Activated CD8-positive, alpha-beta memory T cell treated with anti-CD3 and anti-CD28 coated beads, Interleukin-2, amount 10 ng/mL, durations not matched to agents 7 days and 5 days (primary cell): ENCODE data around the gene ANKRD66. TPM values are rescaled to one million over a fixed set of nuclear protein-coding genes. Genes with fewer than 3 reads are reported as not detected.
"Not testable (repeated sequence)": the region's sequence is repeated elsewhere in the genome, so short reads cannot be mapped to it uniquely, and the experiment has no call there.

Experiments
- ATAC-seq: fragments of 150-1000 bp; cut with Tn5 transposase; one replicate; pipeline ENCODE4 v1.10.0; 2021; ENCODE audit warnings: moderate library complexity
- CTCF ChIA-PET: fragments of 350-600 bp; sonication (Branson Sonifier 250); formaldehyde crosslinking; loops from one replicate; lab custom pipeline; 2021; ENCODE audit warnings: antibody characterized with exemption; lab: Charles Lee
- DNase-seq: peaks from one replicate; pipeline ENCODE4 v3.0.0-alpha.2; 2020
- H3K27ac Mint-ChIP-seq: one replicate; pipeline ENCODE4 v1.8.0; 2021; ENCODE audit warnings: mild to moderate bottlenecking, mixed read lengths
- H3K27me3 Mint-ChIP-seq: one replicate; pipeline ENCODE4 v1.8.0; 2021; ENCODE audit warnings: mixed read lengths
- H3K36me3 Mint-ChIP-seq: one replicate; pipeline ENCODE4 v1.8.0; 2021; ENCODE audit warnings: mild to moderate bottlenecking, mixed read lengths
- H3K4me1 Mint-ChIP-seq: one replicate; pipeline ENCODE4 v1.8.0; 2021; ENCODE audit warnings: mixed read lengths
- H3K4me3 Mint-ChIP-seq: one replicate; pipeline ENCODE4 v1.8.0; 2021; ENCODE audit warnings: mild to moderate bottlenecking, moderate library complexity, mixed read lengths
- H3K9me3 Mint-ChIP-seq: one replicate; pipeline ENCODE4 v1.8.0; 2022; ENCODE audit warnings: low read depth, mixed read lengths
- total RNA-seq, 2 experiments: library from RNA; stranded (reverse); gene quantifications; one replicate each; pipeline ENCODE4 v1.2.3, GENCODE V29; 2021

ANKRD66 gene
- total RNA-seq, 2 experiments from 2014 or later = not detected

- no peaks in the 10 kb centered on the region for H3K36me3 Mint-ChIP-seq
- H3K4me3 Mint-ChIP-seq = no peak overlapping the region
- H3K27ac Mint-ChIP-seq = no peak overlapping the region
- H3K27me3 Mint-ChIP-seq = no peaks in the 10 kb centered on the region
- ATAC-seq (no peak), DNase-seq (no peak)
- no peaks in the 10 kb centered on the region for H3K9me3 Mint-ChIP-seq
- CTCF ChIA-PET = no interaction called here
- H3K4me1 Mint-ChIP-seq = no peaks in the 10 kb centered on the region
Measured at GRCh38 chr6:46763466-46763865, 16.7 kb downstream of the ANKRD66 start.

GRCh38 chr6:46764280-46764679 is 17.5 kb downstream of the ANKRD66 start:
- H3K9me3 Mint-ChIP-seq, CTCF ChIA-PET, H3K27ac Mint-ChIP-seq, H3K4me3 Mint-ChIP-seq, DNase-seq, H3K36me3 Mint-ChIP-seq, ATAC-seq, H3K27me3 Mint-ChIP-seq, H3K4me1 Mint-ChIP-seq: not testable (repeated sequence)

GRCh38 chr6:46764961-46765360 is 18.2 kb downstream of the ANKRD66 start:
- H3K27ac Mint-ChIP-seq = no peak overlapping the region
- DNase-seq = no peak
- H3K4me1 Mint-ChIP-seq = no peaks in the 10 kb centered on the region
- no peak overlapping the region for H3K4me3 Mint-ChIP-seq
- no peaks in the 10 kb centered on the region for H3K36me3 Mint-ChIP-seq
- CTCF ChIA-PET = no interaction called here
- ATAC-seq = no peak
- no peaks in the 10 kb centered on the region for H3K27me3 Mint-ChIP-seq
- no peaks in the 10 kb centered on the region for H3K9me3 Mint-ChIP-seq

GRCh38 chr6:46772016-46772415 is 25.3 kb downstream of the ANKRD66 start:
- Mint-ChIP-seq H3K4me3 (no peak overlapping the region), H3K27me3 (no peaks in the 10 kb centered on the region), H3K27ac (no peak overlapping the region), H3K36me3 (no peaks in the 10 kb centered on the region), H3K9me3 (no peaks in the 10 kb centered on the region), H3K4me1 (no peaks in the 10 kb centered on the region)
- ATAC-seq (no peak), DNase-seq (no peak)
- CTCF ChIA-PET = no interaction called here

- H3K4me3 Mint-ChIP-seq = no peak overlapping the region
- CTCF ChIA-PET = no interaction called here
- no peaks in the 10 kb centered on the region for H3K4me1 Mint-ChIP-seq
- H3K9me3 Mint-ChIP-seq = no peaks in the 10 kb centered on the region
- no peaks in the 10 kb centered on the region for H3K36me3 Mint-ChIP-seq
- DNase-seq (no peak), ATAC-seq (no peak)
- H3K27me3 Mint-ChIP-seq = no peaks in the 10 kb centered on the region
- no peak overlapping the region for H3K27ac Mint-ChIP-seq
Measured at GRCh38 chr6:46772762-46773161, 26.0 kb downstream of the ANKRD66 start.

- H3K9me3 Mint-ChIP-seq = no peaks in the 10 kb centered on the region
- no peak overlapping the region for H3K27ac Mint-ChIP-seq
- CTCF ChIA-PET = no interaction called here
- no peaks in the 10 kb centered on the region for H3K4me1 Mint-ChIP-seq
- ATAC-seq (no peak), DNase-seq (no peak)
- H3K36me3 Mint-ChIP-seq = no peaks in the 10 kb centered on the region
- H3K4me3 Mint-ChIP-seq = no peak overlapping the region
- H3K27me3 Mint-ChIP-seq = no peaks in the 10 kb centered on the region
Measured at GRCh38 chr6:46773201-46773855, 26.6 kb downstream of the ANKRD66 start.

GRCh38 chr6:46774736-46775135 is 28.0 kb downstream of the ANKRD66 start:
- H3K27me3 Mint-ChIP-seq, H3K4me3 Mint-ChIP-seq, H3K9me3 Mint-ChIP-seq, DNase-seq, H3K36me3 Mint-ChIP-seq, CTCF ChIA-PET, H3K4me1 Mint-ChIP-seq, H3K27ac Mint-ChIP-seq, ATAC-seq: not testable (repeated sequence)

- Mint-ChIP-seq H3K27ac (no peak overlapping the region), H3K36me3 (no peaks in the 10 kb centered on the region), H3K27me3 (no peaks in the 10 kb centered on the region), H3K9me3 (no peaks in the 10 kb centered on the region), H3K4me1 (no peaks in the 10 kb centered on the region), H3K4me3 (no peak overlapping the region)
- ATAC-seq (no peak), DNase-seq (no peak)
- CTCF ChIA-PET = no interaction called here
Measured at GRCh38 chr6:46776070-46776712, 29.5 kb downstream of the ANKRD66 start.

- no peaks in the 10 kb centered on the region for H3K4me1 Mint-ChIP-seq
- H3K36me3 Mint-ChIP-seq = no peaks in the 10 kb centered on the region
- no peaks in the 10 kb centered on the region for H3K27me3 Mint-ChIP-seq
- no peak for ATAC-seq
- no peak overlapping the region for H3K4me3 Mint-ChIP-seq
- H3K9me3 Mint-ChIP-seq = no peaks in the 10 kb centered on the region
- CTCF ChIA-PET = interaction anchor here (0.9 to 1.4 kb wide), 2 partner anchors 10 to 17 kb away, joined by 3 to 5 read pairs; no protein-coding TSS in a partner anchor
- no peak overlapping the region for H3K27ac Mint-ChIP-seq
- no peak for DNase-seq
Measured at GRCh38 chr6:46777476-46778346, 31.0 kb downstream of the ANKRD66 start.

GRCh38 chr6:46781478-46782378 is 35.0 kb downstream of the ANKRD66 start:
- no peak overlapping the region for H3K4me3 Mint-ChIP-seq
- H3K27me3 Mint-ChIP-seq = no peaks in the 10 kb centered on the region
- no peaks in the 10 kb centered on the region for H3K4me1 Mint-ChIP-seq
- no peaks in the 10 kb centered on the region for H3K9me3 Mint-ChIP-seq
- DNase-seq (no peak), ATAC-seq (no peak)
- CTCF ChIA-PET = no interaction called here
- no peaks in the 10 kb centered on the region for H3K36me3 Mint-ChIP-seq
- H3K27ac Mint-ChIP-seq = no peak overlapping the region

- no peaks in the 10 kb centered on the region for H3K4me1 Mint-ChIP-seq
- H3K4me3 Mint-ChIP-seq = no peak overlapping the region
- H3K9me3 Mint-ChIP-seq = no peaks in the 10 kb centered on the region
- no peak overlapping the region for H3K27ac Mint-ChIP-seq
- no peaks in the 10 kb centered on the region for H3K36me3 Mint-ChIP-seq
- no peaks in the 10 kb centered on the region for H3K27me3 Mint-ChIP-seq
- DNase-seq = no peak
- CTCF ChIA-PET = no interaction called here
- ATAC-seq = no peak
Measured at GRCh38 chr6:46784535-46784934, 37.8 kb downstream of the ANKRD66 start.

GRCh38 chr6:46787871-46788540 is 41.3 kb downstream of the ANKRD66 start:
- Mint-ChIP-seq H3K27ac (no peak overlapping the region), H3K27me3 (peaks cover 9% of the 10 kb centered on the region), H3K9me3 (no peaks in the 10 kb centered on the region), H3K4me3 (no peak overlapping the region), H3K4me1 (no peaks in the 10 kb centered on the region), H3K36me3 (no peaks in the 10 kb centered on the region)
- ATAC-seq = no peak
- CTCF ChIA-PET = interaction anchor here (1.7 kb wide), 1 partner anchor 10 kb away, joined by 5 read pairs; no protein-coding TSS in a partner anchor
- no peak for DNase-seq
